Measurements from ENCODE around the gene CRY1.

Gene CRY1

DNA sequence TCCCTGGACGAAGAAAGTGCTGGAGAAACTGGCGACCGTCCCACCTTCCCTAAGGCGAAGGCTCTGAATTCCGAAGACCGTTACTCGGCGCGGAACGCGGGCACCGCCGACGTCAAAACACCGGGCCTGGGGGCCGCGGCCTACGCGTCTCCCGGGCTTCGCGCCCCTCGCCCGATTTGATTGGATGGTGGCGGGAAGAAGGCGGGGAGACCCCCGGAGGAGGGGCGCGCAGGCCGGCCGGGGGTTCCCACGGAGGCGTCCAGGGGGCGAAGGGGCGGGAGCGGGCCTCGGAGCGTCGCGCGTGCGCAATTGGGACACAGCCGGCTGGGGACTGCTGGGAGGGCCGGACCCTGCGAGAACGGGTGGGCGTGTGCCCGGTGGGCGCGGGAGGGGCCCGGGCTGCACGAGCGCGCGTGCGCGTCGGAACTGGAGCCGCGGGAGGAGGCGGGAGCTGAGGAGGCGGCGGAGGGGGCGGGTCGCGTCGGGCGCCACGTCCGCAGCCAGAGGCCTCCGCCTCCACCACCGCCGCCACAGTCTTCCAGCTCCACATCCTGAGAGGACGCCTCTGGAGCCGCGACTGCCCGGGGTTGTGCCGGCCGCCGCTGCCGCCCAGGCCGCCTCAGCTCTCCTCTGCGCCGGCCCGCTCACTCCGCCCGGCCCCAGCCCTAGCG lies 137.8 kb downstream of the CRY1 start, which contains the start of gene TMEM263:
Gene TMEM263 (plus strand): TSS at position 531 of the 671 bp plus-strand sequence. CDS start 11,210 bp downstream, outside the sequence.
- TF ChIP-seq, protein P1, sequence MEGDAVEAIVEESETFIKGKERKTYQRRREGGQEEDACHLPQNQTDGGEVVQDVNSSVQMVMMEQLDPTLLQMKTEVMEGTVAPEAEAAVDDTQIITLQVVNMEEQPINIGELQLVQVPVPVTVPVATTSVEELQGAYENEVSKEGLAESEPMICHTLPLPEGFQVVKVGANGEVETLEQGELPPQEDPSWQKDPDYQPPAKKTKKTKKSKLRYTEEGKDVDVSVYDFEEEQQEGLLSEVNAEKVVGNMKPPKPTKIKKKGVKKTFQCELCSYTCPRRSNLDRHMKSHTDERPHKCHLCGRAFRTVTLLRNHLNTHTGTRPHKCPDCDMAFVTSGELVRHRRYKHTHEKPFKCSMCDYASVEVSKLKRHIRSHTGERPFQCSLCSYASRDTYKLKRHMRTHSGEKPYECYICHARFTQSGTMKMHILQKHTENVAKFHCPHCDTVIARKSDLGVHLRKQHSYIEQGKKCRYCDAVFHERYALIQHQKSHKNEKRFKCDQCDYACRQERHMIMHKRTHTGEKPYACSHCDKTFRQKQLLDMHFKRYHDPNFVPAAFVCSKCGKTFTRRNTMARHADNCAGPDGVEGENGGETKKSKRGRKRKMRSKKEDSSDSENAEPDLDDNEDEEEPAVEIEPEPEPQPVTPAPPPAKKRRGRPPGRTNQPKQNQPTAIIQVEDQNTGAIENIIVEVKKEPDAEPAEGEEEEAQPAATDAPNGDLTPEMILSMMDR (IDR thresholded peaks at IDR 0.05; ENCODE audit: low read depth, low read length) = no peak
- in situ Hi-C loops (cut with HindIII; ENCODE audit: low sequenced_read_pairs) = no loop called here
- H3K4me3 ChIP-seq (ENCODE audit: low read depth, low read length) = peak within 1 kb of the TSS; percentile 92
- peak; percentile 97 for DNase-seq (ENCODE audit: low read depth, low spot score)

DNA sequence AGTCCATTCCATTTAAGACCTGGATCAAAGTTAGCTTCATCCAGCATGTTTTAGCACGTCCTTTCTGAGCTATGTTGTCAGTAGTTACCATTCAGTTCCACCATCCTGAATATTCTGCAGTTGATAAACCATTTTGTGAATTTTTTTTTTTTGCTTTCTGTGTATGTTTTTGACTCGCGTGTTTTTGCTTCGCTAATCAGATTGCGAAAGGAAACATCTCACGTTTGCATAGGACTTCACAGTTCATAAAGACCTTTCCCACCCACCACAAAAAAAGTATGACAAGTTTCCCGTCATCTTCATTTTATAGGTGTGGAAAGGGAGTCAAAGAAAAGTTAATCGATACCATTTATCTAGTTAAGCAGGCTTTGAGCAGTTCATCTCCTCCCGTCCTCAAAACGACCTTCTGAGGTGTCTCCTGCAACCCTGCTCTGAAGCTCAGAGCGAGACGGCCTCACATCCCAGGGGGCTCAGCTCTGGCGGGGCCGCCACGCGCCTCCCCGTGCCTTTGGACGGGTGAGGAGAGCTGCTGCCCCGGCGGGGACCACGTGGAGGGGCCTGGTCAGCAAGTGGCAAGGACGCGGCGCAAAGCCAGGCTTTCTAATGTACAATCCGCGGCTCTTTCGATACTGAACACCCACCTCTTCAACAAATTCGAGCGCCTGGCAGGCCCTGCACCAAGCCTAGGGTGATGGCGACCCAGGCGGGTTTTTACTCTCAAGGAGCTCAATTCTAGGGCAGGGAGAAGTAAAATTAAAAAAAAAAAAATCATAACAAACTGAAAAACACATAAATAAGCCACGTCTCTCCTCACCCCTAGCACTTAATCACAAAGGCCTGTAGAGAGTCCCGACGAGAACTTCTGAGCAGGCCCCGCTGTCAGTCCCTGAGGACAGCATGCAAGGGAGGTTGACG lies 138.6 kb downstream of the CRY1 start:
- DNase-seq (ENCODE audit: low read depth, low spot score) = no peak
- in situ Hi-C loops (cut with HindIII; ENCODE audit: low sequenced_read_pairs) = no loop called here
- H3K4me3 ChIP-seq (ENCODE audit: low read depth, low read length) = peak overlapping the region; percentile 92
- TF ChIP-seq, protein P1 (IDR thresholded peaks at IDR 0.05; ENCODE audit: low read depth, low read length) = no peak

DNA sequence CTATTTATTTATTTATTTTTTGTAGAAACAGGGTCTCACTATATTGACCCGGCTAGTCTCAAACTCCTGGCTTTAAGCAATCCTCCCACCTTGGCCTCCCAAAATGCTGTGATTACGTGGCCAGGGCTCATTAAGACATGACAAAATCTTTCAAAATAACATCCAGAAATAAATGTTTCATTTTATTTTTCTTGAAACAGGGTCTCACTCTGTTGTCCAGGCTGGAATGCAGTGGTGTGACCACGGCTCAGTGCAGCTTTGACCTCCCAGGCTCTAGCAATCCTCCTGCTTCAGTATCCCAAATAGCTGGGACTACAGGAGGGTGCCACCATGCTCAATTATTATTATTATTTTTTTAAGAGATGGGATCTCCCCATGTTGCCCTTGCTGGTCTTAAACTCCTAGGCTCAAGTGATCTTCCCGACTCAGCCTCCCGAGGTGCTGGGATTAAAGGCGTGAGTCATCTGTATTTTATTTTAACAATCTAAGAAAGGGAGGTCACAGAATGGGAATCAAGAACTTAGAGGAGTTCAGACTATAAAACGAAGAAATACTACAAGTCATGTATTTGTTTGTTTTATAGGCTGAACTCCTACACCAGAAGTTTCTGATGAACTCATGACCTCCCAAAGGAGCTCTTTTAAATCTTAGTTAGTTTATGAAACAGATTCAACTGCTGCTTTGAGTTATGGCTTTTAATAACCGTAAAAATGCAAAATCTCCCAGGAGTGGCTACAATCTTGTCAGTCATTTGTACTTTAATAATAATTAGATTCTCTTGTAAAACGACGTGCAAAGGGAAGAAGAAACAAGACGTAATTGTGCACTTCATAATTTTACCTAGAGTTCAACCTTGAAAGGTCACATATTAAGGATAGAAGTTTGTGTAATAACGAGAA lies 139.7 kb downstream of the CRY1 start:
- DNase-seq (ENCODE audit: low read depth, low spot score) = peak; percentile 25
- no peak overlapping the region for H3K4me3 ChIP-seq (ENCODE audit: low read depth, low read length)
- in situ Hi-C loops (cut with HindIII; ENCODE audit: low sequenced_read_pairs) = no loop called here
- TF ChIP-seq, protein P1 (IDR thresholded peaks at IDR 0.05; ENCODE audit: low read depth, low read length) = no peak

DNA sequence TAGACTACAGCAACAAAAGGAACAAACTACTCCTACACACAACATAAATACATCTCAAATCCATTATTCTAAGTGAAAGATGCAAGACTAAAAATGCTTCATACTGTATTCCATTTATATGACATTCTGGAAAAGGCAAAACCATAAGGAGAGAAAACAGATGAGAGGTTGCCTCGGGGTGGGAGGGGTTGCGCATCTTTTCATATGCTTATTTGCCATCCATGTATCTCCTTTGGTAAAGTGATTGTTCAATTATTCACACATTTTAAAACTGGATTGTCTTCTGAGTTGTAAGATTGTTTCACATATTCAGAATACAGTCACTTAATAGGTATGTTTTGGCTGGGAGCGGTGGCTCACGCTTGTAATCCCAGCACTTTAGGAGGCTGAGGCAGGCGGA lies 142.8 kb downstream of the CRY1 start:
- in situ Hi-C loops (cut with HindIII; ENCODE audit: low sequenced_read_pairs) = no loop called here
- TF ChIP-seq, protein P1 (IDR thresholded peaks at IDR 0.05; ENCODE audit: low read depth, low read length) = no peak
- no peak overlapping the region for H3K4me3 ChIP-seq (ENCODE audit: low read depth, low read length)
- no peak for DNase-seq (ENCODE audit: low read depth, low spot score)

DNA sequence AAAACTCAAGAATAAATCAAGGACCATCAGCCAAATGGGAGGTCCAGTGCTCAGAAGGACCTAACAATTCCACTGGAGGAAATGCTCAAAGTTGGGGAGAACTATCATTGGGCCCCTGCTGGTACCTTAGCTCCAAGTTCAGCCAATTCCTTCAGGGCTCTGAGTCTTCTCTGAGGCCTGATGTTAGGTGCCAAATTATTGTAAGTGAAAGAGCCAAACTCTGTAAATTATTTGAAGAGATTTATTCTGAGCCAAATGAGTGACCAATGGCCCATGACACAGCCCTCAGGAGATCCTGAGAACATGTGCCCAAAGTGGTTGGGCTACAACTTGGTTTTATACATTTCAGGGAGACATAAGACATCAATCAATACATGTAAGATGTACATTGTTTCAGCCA lies 145.9 kb downstream of the CRY1 start:
- no peak overlapping the region for H3K4me3 ChIP-seq (ENCODE audit: low read depth, low read length)
- no peak for DNase-seq (ENCODE audit: low read depth, low spot score)
- TF ChIP-seq, protein P1 (IDR thresholded peaks at IDR 0.05; ENCODE audit: low read depth, low read length) = no peak
- in situ Hi-C loops (cut with HindIII; ENCODE audit: low sequenced_read_pairs) = no loop called here
